PFSK-1 (cell line): Measurements from ENCODE around the gene SIKE1. TPM values are rescaled to one million over a fixed set of nuclear protein-coding genes. Genes with fewer than 3 reads are reported as not detected.

ENCODE experiments used
- FOXP2 ChIP-seq: optimal IDR thresholded peaks from 2 replicates; pipeline ENCODE3; 2011; ENCODE audit warnings: borderline replicate concordance, control low read depth, inconsistent platforms; ENCODE audit not compliant: insufficient read depth; ENCODE audit errors: extremely low read length, extremely low read depth
- POLR2AphosphoS5 ChIP-seq: IDR thresholded peaks from 2 replicates; pipeline ENCODE4 v1.6.1; 2012; ENCODE audit warnings: low read depth, mild to moderate bottlenecking, control low read depth, low read length, moderate library complexity
- SIN3A ChIP-seq: IDR thresholded peaks from 2 replicates; pipeline ENCODE4 v1.6.1; 2012; ENCODE audit warnings: mild to moderate bottlenecking, low read length, moderate library complexity, borderline replicate concordance; ENCODE audit not compliant: insufficient read depth
- TAF1 ChIP-seq: IDR thresholded peaks from 2 replicates; pipeline ENCODE4 v1.6.1; 2012; ENCODE audit warnings: low read length, control low read depth, borderline replicate concordance; ENCODE audit not compliant: insufficient read depth
- polyA plus RNA-seq: library from polyadenylated mRNA; unstranded; fragments of >200 nt; gene quantifications from one replicate; pipeline ENCODE4 v1.2.1, GENCODE V29; 2012; ENCODE audit warnings: low read depth, missing spikeins; ENCODE audit not compliant: insufficient read length
- TF ChIP-seq, protein P1 (sequence below), 2 experiments: IDR thresholded peaks; 2 replicates each; pipeline versions ENCODE4 v1.6.1 to v1.8.0; 2011 to 2012; ENCODE audit warnings: low read depth in 2 of 2, low read length in 2 of 2, control low read depth in 1 of 2, inconsistent platforms in 1 of 2, mild to moderate bottlenecking in 1 of 2, moderate library complexity in 1 of 2; ENCODE audit not compliant: insufficient read depth in 1 of 2

The SIKE1 gene
- polyA plus RNA-seq = 48.1 TPM

DNA sequence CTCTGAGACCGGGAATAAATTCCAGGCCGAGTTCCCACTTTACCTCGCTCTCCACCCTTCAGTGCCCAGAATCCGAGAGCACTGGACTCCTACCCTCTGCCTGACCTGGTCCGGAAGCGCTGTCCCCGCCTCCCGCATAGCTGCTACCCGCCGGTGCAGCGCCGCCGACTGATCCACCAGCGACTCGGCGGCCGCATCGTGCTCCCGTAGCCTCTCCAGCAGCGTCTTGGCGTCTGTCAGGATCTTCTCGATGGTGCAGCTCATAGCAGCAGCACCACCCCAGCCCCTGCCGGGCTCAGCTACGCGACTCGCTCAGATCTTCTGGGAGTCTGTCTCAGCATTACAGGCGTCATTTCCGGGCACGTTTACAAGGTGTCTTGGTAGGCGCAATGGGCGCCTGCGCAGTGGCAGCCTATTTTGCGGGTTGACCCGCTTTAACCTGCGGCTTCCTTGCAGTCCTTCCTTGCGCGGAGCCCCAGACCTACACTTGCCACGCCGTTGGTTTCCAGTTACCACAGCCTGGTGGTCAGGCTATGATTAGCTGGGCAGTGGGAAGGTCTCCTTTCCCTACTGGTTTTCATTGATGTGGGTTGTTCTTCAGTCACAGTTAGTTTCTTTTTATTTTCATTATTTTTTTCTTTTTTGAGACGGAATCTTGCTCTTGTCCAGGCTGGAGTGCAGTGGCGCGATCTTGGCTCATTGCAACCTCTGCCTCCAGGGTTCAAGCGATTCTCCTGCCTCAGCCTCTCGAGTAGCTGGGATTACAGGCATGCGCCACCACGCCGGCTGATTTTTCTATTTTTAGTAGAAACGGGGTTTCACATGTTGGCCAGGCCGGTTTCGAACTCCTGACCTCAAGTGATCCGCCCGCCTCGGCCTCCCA lies at the start of gene SIKE1:
Gene SIKE1, minus strand, starts transcription at position 342 of the 883 bp plus-strand sequence. Its CDS starts 78 bp downstream, at position 264.
- TF ChIP-seq, protein P1, sequence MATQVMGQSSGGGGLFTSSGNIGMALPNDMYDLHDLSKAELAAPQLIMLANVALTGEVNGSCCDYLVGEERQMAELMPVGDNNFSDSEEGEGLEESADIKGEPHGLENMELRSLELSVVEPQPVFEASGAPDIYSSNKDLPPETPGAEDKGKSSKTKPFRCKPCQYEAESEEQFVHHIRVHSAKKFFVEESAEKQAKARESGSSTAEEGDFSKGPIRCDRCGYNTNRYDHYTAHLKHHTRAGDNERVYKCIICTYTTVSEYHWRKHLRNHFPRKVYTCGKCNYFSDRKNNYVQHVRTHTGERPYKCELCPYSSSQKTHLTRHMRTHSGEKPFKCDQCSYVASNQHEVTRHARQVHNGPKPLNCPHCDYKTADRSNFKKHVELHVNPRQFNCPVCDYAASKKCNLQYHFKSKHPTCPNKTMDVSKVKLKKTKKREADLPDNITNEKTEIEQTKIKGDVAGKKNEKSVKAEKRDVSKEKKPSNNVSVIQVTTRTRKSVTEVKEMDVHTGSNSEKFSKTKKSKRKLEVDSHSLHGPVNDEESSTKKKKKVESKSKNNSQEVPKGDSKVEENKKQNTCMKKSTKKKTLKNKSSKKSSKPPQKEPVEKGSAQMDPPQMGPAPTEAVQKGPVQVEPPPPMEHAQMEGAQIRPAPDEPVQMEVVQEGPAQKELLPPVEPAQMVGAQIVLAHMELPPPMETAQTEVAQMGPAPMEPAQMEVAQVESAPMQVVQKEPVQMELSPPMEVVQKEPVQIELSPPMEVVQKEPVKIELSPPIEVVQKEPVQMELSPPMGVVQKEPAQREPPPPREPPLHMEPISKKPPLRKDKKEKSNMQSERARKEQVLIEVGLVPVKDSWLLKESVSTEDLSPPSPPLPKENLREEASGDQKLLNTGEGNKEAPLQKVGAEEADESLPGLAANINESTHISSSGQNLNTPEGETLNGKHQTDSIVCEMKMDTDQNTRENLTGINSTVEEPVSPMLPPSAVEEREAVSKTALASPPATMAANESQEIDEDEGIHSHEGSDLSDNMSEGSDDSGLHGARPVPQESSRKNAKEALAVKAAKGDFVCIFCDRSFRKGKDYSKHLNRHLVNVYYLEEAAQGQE (IDR thresholded peaks at IDR 0.05; ENCODE audit: insufficient read depth in 1 of 2, low read depth in 2 of 2, low read length in 2 of 2) = peak in 1 of 2 experiments; percentile 29; a peak in 1 of 4 replicates
- TF ChIP-seq TAF1 = peak; percentile 85
- no peak for TF ChIP-seq SIN3A
- TF ChIP-seq POLR2AphosphoS5 = peak; percentile 95
- no peak for TF ChIP-seq FOXP2

DNA sequence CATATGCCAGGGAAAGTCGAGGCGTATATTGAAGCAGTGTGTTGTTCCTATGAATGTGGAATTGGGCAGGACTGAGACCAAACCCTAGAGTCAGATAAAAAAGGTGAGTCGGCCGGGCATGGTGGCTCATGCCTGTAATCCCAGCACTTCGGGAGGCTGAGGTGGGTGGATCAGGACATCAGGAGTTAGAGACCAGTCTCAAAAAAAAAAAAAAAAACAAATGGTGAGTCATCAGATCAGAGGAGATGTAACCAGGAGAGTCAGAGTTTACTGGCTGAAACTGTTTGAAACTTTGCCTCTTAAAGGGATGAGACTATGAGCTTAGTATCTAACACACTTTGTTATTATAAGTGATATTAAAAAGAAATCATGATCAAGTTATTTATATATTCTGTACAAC lies 47.8 kb upstream of the SIKE1 start:
- TF ChIP-seq SIN3A (no peak), POLR2AphosphoS5 (no peak), TAF1 (no peak), FOXP2 (no peak)
- TF ChIP-seq, protein P1 (IDR thresholded peaks at IDR 0.05; ENCODE audit: insufficient read depth in 1 of 2, low read depth in 2 of 2, low read length in 2 of 2) = no peak

DNA sequence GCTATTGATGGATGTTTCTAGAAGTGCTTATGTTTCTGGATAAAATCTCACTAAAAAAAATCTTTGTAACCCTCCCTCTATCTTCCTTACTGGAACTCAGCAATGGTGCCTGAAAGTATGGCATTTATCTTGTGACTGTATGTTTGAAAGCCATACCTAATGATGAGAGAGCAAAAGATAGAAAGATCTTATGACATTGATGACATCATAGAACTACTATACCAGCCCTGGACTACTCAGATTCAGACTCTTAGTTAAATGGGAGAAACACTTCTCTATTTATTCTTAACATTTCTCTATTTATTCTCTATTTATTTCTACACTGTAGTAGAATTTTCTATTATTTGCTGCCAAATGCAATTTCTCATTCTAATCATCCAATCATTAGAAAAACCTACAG lies 41.5 kb upstream of the SIKE1 start:
- TF ChIP-seq TAF1 = no peak
- TF ChIP-seq, protein P1 (IDR thresholded peaks at IDR 0.05; ENCODE audit: insufficient read depth in 1 of 2, low read depth in 2 of 2, low read length in 2 of 2) = no peak
- TF ChIP-seq POLR2AphosphoS5 = no peak
- no peak for TF ChIP-seq SIN3A
- TF ChIP-seq FOXP2 = no peak

DNA sequence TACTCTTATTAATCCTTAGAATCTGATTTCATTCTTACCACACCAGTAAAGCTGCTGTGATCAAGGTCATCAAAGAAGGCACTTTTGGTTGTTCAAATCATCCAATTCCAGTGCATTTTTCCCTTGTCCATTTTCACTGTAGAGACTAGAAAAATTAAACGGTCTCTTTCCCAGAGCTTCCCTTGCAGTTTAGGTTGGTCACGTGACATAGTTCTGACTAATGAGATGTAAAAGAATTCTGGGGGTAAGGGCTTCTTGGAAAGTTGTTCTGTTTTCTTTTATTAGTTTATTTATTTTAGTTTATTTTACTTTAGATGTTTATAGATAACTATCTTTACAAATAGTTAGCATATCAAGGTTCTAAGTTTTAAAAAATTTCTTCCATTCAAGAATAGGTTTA lies 39.9 kb upstream of the SIKE1 start:
- TF ChIP-seq, protein P1 (IDR thresholded peaks at IDR 0.05; ENCODE audit: insufficient read depth in 1 of 2, low read depth in 2 of 2, low read length in 2 of 2) = no peak
- TF ChIP-seq POLR2AphosphoS5 = no peak
- TF ChIP-seq SIN3A = no peak
- no peak for TF ChIP-seq TAF1
- TF ChIP-seq FOXP2 = no peak

DNA sequence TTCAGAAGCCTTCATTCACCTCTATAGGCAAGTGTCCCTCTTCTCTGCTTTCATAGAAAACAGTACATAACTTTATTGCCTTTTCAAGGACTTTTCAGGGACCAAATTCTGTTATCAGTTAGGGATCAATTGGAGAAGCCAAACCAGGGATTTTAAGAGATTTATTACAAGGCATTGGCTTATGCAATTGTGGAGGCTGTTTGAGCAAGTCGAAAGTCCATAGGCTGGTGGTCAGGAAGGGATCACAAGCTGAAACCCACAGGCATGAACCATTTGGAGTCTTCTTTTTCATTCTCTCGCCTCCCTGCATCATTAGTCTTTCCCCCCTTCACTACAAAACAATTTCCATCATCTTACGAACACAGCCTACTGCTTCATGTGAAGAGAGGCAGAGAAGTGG lies 39.4 kb upstream of the SIKE1 start:
- TF ChIP-seq TAF1 = no peak
- TF ChIP-seq SIN3A = no peak
- no peak for TF ChIP-seq POLR2AphosphoS5
- TF ChIP-seq, protein P1 (IDR thresholded peaks at IDR 0.05; ENCODE audit: insufficient read depth in 1 of 2, low read depth in 2 of 2, low read length in 2 of 2) = no peak
- no peak for TF ChIP-seq FOXP2
